ENCODE results near the gene WDR86. TPM values are rescaled to one million over a fixed set of nuclear protein-coding genes. Genes with fewer than 3 reads are reported as not detected.

WDR86 gene
- total and polyA plus RNA-seq, 2 of the 8 experiments (the other 6 are each of a cell fraction or from before 2014, with no cell fraction given), result 12.7 to 15.8 TPM

DNA sequence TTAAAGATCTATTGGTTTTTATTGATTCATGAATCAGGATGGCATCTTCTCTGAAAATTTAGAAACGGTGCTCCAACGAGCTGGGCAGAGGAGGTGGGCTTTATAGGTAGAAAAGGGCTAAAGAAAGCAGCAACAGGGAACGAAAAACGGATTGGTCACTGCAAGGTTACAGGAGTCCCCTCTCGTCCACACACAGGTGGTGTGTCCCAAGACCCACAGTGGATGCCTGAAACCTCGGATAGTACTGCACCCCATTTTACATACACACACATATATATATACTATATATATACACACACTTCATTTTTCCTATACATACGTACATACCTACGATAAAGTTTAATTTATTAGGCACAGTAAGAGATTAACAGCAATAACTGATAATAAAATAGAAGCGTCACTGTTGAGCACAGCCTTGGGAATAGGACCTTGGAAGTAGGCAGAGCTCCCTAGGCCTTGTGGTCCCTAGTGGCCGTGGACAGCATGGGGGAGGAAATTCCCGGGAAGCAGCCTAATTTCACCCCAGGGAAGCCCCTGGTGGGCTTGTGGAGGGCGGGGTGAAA lies 69.0 kb downstream of the WDR86 start:
- H3K9ac ChIP-seq (replicated peaks in 1 of 4; ENCODE audit: extremely low read depth in 1 of 4, low read depth in 3 of 4, low read length in 3 of 4), result no peak overlapping the region; a peak in 1 of 7 replicates
- no peaks in the 10 kb centered on the region for H3K9me3 ChIP-seq (ENCODE audit: insufficient read depth in 2 of 2, low read depth in 1 of 2, low read length in 1 of 2)
- H3K4me1 ChIP-seq (replicated peaks in 1 of 4; ENCODE audit: control insufficient read depth in 3 of 4, insufficient read depth in 4 of 4, low read length in 3 of 4), result no peaks in the 10 kb centered on the region; a peak in 2 of 7 replicates
- no peak overlapping the region for H3K56ac ChIP-seq (replicated peaks; ENCODE audit: insufficient read length, low read depth, low read length)
- H3K18ac ChIP-seq (ENCODE audit: extremely low read depth, low read length), result peak overlapping the region; percentile 68
- peak overlapping the region; percentile 66 for H3K4me2 ChIP-seq (ENCODE audit: insufficient read depth in 1 of 2, low read depth in 2 of 2, low read length in 2 of 2)
- no peak overlapping the region for H2AK5ac ChIP-seq (ENCODE audit: low read depth, low read length)
- no peak overlapping the region; the same call in 1 of the 2 replicates for H2BK12ac ChIP-seq (ENCODE audit: low read depth, low read length)
- H2BK5ac ChIP-seq (ENCODE audit: low read depth, low read length), result no peak overlapping the region
- H3K27ac ChIP-seq (ENCODE audit: low read depth, low read length), result no peak overlapping the region
- no peaks in the 10 kb centered on the region for H3K27me3 ChIP-seq (replicated peaks in 1 of 4; ENCODE audit: control insufficient read depth in 3 of 4, extremely low read depth in 1 of 4, insufficient read depth in 3 of 4, low read length in 3 of 4)
- H4K20me1 ChIP-seq (replicated peaks in 1 of 2; ENCODE audit: control insufficient read depth in 1 of 2, insufficient read depth in 2 of 2, low read length in 2 of 2), result peaks cover 0 to 1% of the 10 kb centered on the region in 2 experiments
- peaks cover 0 to 14% of the 10 kb centered on the region in 2 experiments; a peak in 2 of 4 replicates for H3K79me2 ChIP-seq (ENCODE audit: control insufficient read depth in 1 of 2, insufficient read depth in 2 of 2, low read length in 2 of 2)
- peaks cover 4% of the 10 kb centered on the region for H3K23me2 ChIP-seq (ENCODE audit: low read depth, low read length)
- DNase-seq (ENCODE audit: low read depth in 1 of 2, low spot score in 2 of 2) (peak in 1 of 2 experiments; percentile 26), FAIRE-seq (no peak)
- CTCF ChIA-PET (ENCODE audit: partially characterized antibody), result interaction anchor here (0.9 to 8.5 kb wide), 5 partner anchors 10 to 356 kb away, joined by 3 to 75 read pairs (median 6); no protein-coding TSS in a partner anchor
- H2BK15ac ChIP-seq (ENCODE audit: low read length), result no peak overlapping the region; the same call in 1 of the 2 replicates
- no peak overlapping the region for H2BK120ac ChIP-seq (replicated peaks; ENCODE audit: low read depth, low read length)
- no peaks in the 10 kb centered on the region for H3K79me1 ChIP-seq (ENCODE audit: low read depth, low read length)
- H3K14ac ChIP-seq (ENCODE audit: insufficient read length), result no peak overlapping the region
- H3K4ac ChIP-seq (replicated peaks; ENCODE audit: insufficient read length, low read depth, low read length), result no peak overlapping the region
- POLR2A ChIA-PET (ENCODE audit: partially characterized antibody), result interaction anchor here (0.9 to 1.3 kb wide), 6 partner anchors 13 to 39 kb away, joined by 3 to 7 read pairs (median 4); no protein-coding TSS in a partner anchor
- no peak overlapping the region for H4K5ac ChIP-seq (ENCODE audit: insufficient read length, low read depth, low read length)
- H2BK20ac ChIP-seq (ENCODE audit: low read length), result no peak overlapping the region
- H4K8ac ChIP-seq (ENCODE audit: extremely low read depth, insufficient read depth, low read length), result peak overlapping the region; percentile 73; the same call in 1 of the 2 replicates
- H2AFZ ChIP-seq (ENCODE audit: low read length), result peak overlapping the region; percentile 78
- no peak overlapping the region for H3K23ac ChIP-seq (ENCODE audit: insufficient read length)
- H4K91ac ChIP-seq (replicated peaks; ENCODE audit: insufficient read length, low read length), result no peak overlapping the region
- peak overlapping the region; percentile 23 to 90 (median 38); a peak in 7 of 8 replicates for H3K4me3 ChIP-seq (ENCODE audit: extremely low read depth in 1 of 4, insufficient read depth in 2 of 4, low read depth in 3 of 4, low read length in 4 of 4)
- 75% methylated on average over 12 of the region's 12 CpGs; no CpG with 5 or more reads in 1 of the 2 experiments for WGBS, 2 experiments (ENCODE audit: extremely low coverage in 1 of 2, insufficient coverage in 1 of 2, insufficient read length in 1 of 2, insufficient replicate concordance in 2 of 2, low coverage in 1 of 2, low lambda C conversion rate in 2 of 2, missing lambda C conversion rate in 1 of 2)
- H3K36me3 ChIP-seq (ENCODE audit: control insufficient read depth in 2 of 4, insufficient read depth in 4 of 4, low read length in 3 of 4), result peaks cover 0 to 6% (median 3%) of the 10 kb centered on the region in 4 experiments; a peak in 2 of 8 replicates
- no peak for TF ChIP-seq JUN (IDR thresholded peaks at IDR 0.05; ENCODE audit: low read depth, low read length)
- no peak for TF ChIP-seq CBX8 (IDR thresholded peaks at IDR 0.05; ENCODE audit: borderline replicate concordance, low read depth, low read length)
- no peak for TF ChIP-seq JUND (IDR thresholded peaks at IDR 0.05; ENCODE audit: low read length)
- TF ChIP-seq SAP30 (IDR thresholded peaks at IDR 0.05; ENCODE audit: insufficient read depth, insufficient replicate concordance, low read length), result no peak
- TF ChIP-seq NRF1 (IDR thresholded peaks at IDR 0.05; ENCODE audit: low read depth, low read length), result no peak
- no peak for TF ChIP-seq GTF2F1 (IDR thresholded peaks at IDR 0.05; ENCODE audit: borderline replicate concordance, low read depth, low read length)
- no peak for TF ChIP-seq BRCA1 (IDR thresholded peaks at IDR 0.05; ENCODE audit: low read depth, low read length)
- no peak for TF ChIP-seq CHD2 (IDR thresholded peaks at IDR 0.05; ENCODE audit: low read length)
- no peak for TF ChIP-seq POLR2A (IDR thresholded peaks at IDR 0.05; ENCODE audit: control extremely low read depth in 1 of 2, low read depth in 2 of 2, low read length in 2 of 2)
- no peak for TF ChIP-seq EP300 (IDR thresholded peaks at IDR 0.05; ENCODE audit: borderline replicate concordance in 1 of 2, low read depth in 2 of 2, low read length in 2 of 2)
- no peak for TF ChIP-seq EGR1 (IDR thresholded peaks at IDR 0.05; ENCODE audit: borderline replicate concordance, low read depth, low read length)
- TF ChIP-seq CBX5 (IDR thresholded peaks at IDR 0.05; ENCODE audit: low read depth, low read length), result no peak
- no peak for TF ChIP-seq ZNF274 (IDR thresholded peaks at IDR 0.05; ENCODE audit: borderline replicate concordance, extremely low read depth, low read length)
- no peak for TF ChIP-seq SP4 (IDR thresholded peaks at IDR 0.05; ENCODE audit: low read length)
